GM18907 (cell line): ENCODE measurements around the gene DYNLL2.
"Not testable (repeated sequence)": the region's sequence is repeated elsewhere in the genome, so short reads cannot be mapped to it uniquely, and the experiment has no call there.

Experiments used
- ATAC-seq: cut with Tn5 transposase; IDR thresholded peaks from one replicate; pipeline ENCODE4 v1.9.1; 2021; ENCODE audit warnings: mild to moderate bottlenecking, moderate library complexity; ENCODE audit not compliant: unreplicated experiment

Gene DYNLL2

GRCh38 chr17:58066401-58066800, 16.8 kb upstream of the DYNLL2 start:
- ATAC-seq, result no peak

GRCh38 chr17:58072862-58073261, 10.4 kb upstream of the DYNLL2 start:
- no peak for ATAC-seq

GRCh38 chr17:58073266-58073665, 10.0 kb upstream of the DYNLL2 start:
- ATAC-seq, result not testable (repeated sequence)

DNA sequence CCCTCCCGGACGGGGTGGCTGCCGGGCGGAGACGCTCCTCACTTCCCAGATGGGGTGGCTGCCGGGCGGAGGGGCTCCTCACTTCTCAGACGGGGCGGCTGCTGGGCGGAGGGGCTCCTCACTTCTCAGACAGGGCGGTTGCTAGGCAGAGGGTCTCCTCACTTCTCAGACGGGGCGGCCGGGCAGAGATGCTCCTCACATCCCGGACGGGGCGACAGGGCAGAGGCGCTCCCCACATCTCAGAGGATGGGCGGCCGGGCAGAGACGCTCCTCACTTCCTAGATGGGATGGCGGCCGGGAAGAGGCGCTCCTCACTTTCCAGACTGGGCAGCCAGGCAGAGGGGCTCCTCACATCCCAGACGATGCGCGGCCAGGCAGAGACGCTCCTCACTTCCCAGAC, 8.8 kb upstream of the DYNLL2 start:
- not testable (repeated sequence) for ATAC-seq

- no peak for ATAC-seq
Measured at GRCh38 chr17:58079300-58080033, 3.8 kb upstream of the DYNLL2 start.

DNA sequence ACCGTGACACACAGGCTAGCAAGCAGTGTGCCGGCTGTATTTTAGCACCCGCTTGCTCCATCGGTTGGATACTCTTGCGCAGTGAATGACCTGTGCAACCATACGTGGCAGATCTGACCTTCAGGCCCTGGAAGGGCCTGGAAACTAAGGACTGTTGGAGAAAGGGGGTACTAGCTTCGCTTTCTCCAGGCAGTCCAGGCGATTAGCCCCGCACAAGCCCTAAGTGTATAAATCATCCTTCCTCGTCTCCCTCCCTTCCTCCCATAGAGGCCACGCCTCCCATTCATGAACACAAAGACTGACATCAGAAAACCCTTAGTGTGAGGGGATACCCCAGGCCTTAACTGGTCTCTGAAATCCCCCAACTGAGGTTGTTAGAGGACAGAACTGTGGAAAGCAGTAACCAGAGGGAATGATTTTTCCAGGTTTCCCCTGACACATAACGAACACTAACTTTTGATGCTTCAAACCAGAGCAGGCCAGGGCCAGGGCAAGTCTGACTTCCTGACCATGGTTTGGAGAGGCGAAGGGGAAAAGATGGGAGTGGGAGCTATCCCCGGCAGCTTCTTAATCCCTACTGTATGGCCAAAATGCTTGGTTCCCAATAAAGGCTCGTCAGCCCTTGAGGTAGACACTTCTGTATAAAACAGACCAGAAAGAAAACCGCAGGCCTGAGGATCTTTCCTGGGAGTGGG, 1.4 kb upstream of the DYNLL2 start:
- no peak for ATAC-seq

GRCh38 chr17:58082341-58082869, 814 bp upstream of the DYNLL2 start:
- no peak for ATAC-seq

- ATAC-seq, result peak; percentile 58
Measured at GRCh38 chr17:58083491-58084316, 485 bp downstream of the DYNLL2 start.

- peak; percentile 4 for ATAC-seq
Measured at GRCh38 chr17:58084317-58084981, 1.2 kb downstream of the DYNLL2 start.

- ATAC-seq, result no peak
Measured at GRCh38 chr17:58085039-58085715, 2.0 kb downstream of the DYNLL2 start.

- no peak for ATAC-seq
Measured at GRCh38 chr17:58086953-58087352, 3.7 kb downstream of the DYNLL2 start.

DNA sequence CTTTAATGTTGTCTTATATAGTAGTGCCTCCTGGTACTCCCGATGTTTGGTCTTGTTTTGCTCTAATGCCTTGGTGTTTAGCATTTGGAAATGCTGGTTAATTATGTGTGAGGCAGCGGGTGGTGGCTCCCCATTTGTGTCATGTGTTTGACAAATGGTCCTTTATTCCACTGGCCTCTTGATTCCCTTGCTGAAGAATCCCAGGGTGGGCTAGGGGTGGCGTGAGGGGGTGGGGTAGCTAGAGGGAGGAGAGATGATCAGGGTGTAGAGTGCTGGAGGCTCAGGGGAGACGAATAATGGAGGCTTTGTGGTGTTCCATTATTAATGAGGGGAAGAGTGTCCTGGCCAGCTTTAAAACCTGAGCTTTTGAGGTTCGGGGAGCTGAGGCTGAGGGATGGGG, 5.4 kb downstream of the DYNLL2 start:
- ATAC-seq, result no peak

DNA sequence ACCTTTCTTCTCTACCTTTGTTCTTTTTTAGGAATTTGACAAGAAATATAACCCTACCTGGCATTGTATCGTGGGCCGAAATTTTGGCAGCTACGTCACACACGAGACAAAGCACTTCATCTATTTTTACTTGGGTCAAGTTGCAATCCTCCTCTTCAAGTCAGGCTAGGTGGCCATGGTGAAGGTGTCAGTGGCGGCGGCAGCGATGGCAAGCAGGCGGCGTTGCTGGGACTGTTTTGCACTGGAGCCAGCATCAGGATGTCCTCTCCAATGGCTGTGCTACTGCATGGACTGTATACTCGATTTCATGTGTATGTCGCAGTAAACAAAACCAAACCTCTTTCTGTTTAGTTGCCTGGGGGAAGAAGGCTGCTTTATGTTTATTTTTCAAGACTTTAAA, 5.9 kb downstream of the DYNLL2 start:
- no peak for ATAC-seq

- ATAC-seq, result no peak
Measured at GRCh38 chr17:58091024-58091567, 7.9 kb downstream of the DYNLL2 start.

GRCh38 chr17:58092101-58092796, 9.0 kb downstream of the DYNLL2 start:
- ATAC-seq, result no peak

GRCh38 chr17:58092797-58093385, 9.7 kb downstream of the DYNLL2 start:
- ATAC-seq, result no peak

DNA sequence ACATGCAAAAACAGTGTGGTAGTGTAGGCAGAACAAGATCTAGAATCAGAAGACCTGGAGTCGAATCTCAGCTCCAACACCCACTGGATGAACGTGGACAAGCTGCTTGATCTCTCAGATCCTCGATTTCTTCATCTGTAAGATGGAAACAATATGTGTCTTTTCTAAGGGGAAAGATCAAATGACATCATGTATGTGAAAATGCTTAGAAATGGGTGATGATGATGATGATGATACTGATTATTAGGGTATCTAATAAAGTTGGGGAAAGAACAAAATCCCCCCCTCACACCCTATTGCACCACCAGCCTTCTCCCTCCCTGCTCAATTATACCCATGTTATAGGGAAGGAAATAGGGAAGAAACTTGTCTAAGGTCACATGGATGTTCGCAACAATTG, 10.9 kb downstream of the DYNLL2 start:
- ATAC-seq, result no peak

- ATAC-seq, result no peak
Measured at GRCh38 chr17:58096892-58097291, 13.7 kb downstream of the DYNLL2 start.
